HPDE6-E6E7 (cell line): ENCODE results near the gene PDIA4.

Source experiments
- DNase-seq: peaks from one replicate; pipeline ENCODE4 v3.0.0; 2011; ENCODE audit warnings: missing footprints; ENCODE audit errors: extremely low spot score

The PDIA4 gene

DNA sequence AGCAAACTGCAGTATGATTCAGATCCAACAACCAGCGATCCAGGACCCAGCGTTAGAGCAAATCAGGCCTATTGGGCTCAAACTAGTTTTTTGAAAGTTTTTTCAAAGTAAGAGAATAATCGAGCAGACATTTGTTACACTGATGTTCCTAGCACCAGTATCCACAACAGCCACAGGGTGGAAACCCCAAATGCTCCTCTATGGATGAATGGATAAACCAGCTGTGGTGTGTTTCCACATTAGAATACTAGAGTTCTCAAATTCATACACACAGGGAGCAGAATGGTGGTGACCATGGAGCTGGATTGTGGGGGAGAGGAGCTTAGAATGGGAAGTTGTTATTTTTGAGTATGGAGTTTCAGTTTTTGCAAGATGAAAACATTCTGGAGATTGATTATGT, 60.7 kb downstream of the PDIA4 start:
- DNase-seq, result no peak

DNA sequence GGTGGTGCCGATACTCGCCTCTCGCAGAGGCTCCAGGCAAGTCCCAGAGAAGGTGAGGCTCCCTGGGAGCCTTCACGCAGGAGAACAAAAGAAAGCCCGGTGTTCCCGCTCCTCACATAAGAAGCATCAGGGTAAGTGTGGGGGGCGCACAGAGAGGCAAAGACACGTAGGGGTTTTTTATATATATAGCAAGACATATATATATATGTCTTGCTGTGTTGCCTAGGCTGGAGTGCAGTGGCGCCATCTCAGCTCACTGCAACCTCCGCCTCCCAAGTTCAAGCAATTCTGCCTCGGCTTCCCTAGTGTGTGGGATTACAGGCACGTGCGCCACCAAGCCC, 61.3 kb downstream of the PDIA4 start:
- DNase-seq, result no peak

DNA sequence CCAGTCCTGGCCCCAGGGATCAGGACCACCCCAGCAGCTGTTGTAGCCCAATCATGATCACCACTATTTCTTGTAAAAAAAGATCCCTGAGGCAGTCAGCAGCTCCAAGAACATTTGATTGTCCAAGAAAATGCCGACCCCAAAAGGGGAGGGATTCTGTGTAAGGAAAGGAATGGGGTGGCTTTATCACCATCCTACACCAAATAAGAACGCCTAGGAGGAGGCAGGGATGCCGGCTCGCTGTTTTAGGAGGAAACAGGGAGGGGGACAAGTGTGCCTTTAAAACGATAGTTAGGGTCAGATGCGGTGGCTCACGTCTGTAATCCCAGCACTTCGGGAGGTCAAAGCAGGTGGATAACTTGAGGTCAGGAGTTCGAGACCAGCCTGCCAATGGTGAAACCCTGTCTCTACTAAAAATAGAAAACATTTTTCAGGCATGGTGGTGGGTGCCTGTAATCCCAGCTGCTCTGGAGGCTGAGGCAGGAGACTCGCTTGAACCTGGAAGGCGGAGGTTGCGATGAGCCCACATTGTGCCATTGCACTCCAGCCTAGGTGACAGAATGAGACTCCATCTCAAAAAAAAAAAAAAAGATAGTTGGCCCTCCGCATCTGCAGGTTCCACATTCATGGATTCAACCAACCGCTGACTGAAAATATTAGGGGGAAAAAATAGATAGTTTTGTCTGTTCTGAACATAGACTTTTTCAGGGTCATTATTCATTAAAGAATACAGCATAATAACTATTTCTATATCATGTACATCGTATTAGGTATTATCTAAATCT, 63.6 kb downstream of the PDIA4 start:
- no peak for DNase-seq

DNA sequence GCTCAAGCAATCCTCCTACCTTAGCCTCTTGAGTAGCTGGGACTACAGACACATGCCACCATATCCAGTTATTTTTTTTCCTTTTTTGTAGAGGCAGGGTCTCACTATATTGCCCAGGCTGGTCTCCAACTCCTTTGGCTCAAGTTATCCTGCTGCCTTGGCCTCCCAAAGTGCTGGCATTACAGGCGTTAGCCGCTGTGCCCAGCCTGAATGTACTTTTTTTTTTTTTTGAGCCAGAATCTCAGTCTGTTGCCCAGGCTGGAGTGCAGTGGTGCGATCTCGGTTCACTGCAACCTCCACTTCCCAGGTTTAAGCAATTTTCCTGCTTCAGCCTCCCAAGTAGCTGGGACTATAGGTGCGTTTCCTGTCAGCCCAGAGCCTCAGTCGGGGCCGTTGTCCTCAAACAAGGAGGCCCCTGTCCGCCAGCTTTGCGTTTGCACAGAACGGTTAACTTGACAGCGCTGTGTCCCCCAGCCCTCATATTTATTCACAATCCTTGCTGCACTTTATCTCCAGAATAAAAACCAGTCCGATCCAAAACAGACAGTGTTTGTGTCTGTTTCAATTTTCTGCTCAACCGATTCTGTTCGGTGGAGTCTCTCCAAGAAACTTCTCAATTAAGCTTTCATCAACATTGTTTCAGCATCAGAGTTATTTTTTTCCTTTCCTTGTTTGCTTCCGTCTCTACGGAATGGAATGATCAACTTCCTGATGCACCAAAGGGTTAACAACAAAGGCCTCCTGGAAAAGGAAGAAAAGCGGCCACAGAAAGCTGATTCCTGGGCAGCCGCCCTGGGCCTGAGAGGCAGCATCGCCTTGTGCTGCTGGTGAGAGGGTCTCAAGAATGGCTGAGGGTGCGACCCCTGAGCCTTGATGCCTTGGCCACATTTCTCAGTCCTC, 64.5 kb downstream of the PDIA4 start:
- no peak for DNase-seq

DNA sequence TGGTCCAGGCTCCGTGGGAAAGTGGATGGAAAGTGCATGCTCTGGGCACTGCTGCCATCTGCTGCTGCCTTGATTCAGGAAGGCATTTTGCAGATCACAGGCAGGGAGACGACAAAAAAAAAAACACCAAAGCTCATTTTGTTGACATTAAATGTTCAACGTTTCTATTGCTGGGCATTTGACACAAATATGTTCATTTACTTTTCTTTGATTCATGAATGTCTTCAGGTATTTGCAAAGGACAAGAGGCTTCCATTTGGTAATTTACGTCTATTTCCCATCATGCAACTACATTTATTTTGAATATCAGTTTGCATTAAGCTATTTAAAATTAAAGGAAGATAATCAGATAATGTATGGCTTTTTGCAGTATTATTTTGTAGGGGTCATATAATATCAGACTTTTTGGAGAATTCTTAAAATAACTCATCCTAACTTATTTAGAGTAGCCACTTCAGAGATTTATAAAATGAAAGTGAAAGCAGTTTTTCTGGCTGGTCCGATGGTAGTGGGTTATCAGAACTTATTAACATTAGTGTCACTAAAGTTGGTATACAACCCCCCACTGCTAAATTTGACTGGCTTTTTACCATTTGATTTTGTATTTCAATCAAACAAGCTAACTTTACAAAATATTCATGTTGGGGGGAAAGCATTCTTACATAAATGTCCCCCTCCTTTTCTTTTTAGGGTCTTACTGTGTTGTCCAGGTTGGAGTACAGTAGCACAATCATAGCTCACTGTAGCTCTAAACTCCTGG, 65.3 kb downstream of the PDIA4 start:
- DNase-seq, result no peak

DNA sequence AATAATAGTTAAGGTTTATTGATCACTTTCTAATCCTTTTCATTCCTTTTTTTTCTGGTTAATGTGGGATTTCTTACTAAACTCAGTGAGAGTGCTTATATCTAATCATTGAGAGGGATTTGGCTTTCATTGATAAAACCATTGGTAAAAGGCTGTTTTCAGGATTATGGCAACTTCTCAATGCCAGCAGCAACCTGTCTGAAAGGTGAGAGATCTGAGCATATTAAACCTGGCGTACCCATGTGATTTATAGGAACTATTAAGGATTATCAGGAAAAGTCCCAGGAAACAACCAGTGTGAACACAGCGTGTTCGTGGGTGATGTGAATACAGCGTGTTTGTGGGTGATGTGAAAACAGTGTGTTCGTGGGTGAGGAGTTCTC, 65.9 kb downstream of the PDIA4 start:
- DNase-seq, result no peak

DNA sequence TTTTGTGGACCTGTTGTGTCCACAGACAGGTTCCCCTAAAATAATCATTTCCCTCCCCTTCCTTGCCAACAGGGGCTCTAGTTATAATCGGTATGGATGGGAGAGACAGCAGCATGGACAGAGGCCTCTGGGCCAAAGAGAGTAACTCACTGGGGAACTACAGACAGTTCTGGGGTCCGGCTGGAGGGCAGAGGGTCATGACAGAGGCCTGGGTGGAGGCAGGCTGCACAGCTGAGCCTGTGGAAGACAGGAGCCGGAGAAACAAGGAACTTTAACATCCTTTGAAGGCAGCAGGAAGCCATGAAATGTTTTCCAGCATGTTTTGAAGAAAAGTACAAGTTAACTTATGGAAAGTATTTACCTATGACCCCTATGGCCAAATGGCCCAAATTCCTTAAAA, 68.6 kb downstream of the PDIA4 start:
- no peak for DNase-seq

DNA sequence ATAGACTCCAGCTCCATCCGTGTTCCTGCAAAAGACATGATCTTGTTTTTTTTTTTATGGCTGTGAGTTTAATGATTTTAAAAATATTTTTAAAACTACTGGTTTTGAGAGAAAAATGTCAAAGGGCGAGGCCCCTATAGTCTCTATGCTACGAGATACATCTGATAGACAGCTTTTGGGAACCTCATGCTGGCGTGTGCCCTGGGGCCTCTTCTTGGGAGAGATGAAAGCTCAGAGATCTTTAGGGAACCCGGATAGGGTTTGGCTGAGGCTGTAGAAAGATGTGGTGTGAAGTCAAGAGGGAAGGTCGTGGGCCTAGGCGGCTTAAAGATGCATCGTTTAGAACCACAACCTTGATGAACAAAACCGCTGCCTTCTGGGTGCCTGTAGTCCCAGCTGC, 70.2 kb downstream of the PDIA4 start:
- no peak for DNase-seq

DNA sequence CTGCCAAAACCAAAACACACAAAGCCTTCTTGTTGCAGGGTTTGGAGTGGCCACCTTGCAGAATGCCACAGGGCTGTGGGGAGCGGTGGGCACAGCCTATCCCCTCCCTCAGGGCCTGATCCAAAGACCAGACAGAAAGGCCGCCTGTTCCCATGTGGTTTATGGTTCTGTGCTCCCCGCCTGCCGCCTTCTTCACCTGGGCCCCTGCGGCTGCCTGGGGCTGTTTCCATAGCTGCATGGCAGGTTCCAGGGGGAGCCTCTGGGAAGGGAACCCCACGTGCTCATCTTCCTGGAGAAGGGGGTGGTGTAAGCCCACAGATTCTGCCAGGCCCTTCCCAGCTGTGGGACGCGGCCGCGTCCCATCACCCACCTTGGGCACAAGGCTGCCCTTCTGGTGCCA, 73.5 kb downstream of the PDIA4 start:
- no peak for DNase-seq

DNA sequence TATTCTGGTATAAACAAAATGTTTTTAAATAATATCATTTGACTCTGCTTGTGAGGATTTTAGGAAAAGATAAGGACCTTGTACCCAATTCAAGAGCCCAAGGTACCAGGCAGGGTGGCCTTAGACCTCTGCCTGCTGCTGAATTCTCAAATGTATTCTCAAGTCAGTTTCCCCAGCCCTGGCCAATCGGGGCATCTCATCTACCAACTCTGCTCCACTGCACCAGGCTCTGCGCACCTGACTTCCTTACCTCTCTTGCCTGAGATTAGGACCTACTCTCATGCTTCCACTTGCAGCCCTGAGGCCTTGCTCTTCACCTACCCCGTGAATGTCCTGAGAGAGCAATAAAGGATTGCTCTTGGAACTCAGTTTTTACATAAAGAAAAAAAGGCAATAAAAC, 74.6 kb downstream of the PDIA4 start:
- DNase-seq, result no peak
